OCI-LY7 (cell line): ENCODE measurements around the gene NRG2.
A peak's percentile ranks its signal among the peaks of the same experiment; 100 is the strongest.

Source experiments
- EZH2phosphoT487 ChIP-seq: fragments of 200-600 bp; sonication (generic); IDR thresholded peaks from 2 replicates; pipeline ENCODE4 v1.6.1; 2018; ENCODE audit warnings: low read depth, borderline replicate concordance, mild to moderate bottlenecking, mixed run types, antibody characterized with exemption, low read length, moderate library complexity, mixed read lengths
- TF ChIP-seq, protein P1 (sequence below): fragments of 200-600 bp; sonication (generic); conservative IDR thresholded peaks from 2 replicates; pipeline ENCODE4 v1.5.1; 2014; ENCODE audit warnings: mild to moderate bottlenecking, antibody characterized with exemption, low read length, moderate library complexity, mixed read lengths

DNA sequence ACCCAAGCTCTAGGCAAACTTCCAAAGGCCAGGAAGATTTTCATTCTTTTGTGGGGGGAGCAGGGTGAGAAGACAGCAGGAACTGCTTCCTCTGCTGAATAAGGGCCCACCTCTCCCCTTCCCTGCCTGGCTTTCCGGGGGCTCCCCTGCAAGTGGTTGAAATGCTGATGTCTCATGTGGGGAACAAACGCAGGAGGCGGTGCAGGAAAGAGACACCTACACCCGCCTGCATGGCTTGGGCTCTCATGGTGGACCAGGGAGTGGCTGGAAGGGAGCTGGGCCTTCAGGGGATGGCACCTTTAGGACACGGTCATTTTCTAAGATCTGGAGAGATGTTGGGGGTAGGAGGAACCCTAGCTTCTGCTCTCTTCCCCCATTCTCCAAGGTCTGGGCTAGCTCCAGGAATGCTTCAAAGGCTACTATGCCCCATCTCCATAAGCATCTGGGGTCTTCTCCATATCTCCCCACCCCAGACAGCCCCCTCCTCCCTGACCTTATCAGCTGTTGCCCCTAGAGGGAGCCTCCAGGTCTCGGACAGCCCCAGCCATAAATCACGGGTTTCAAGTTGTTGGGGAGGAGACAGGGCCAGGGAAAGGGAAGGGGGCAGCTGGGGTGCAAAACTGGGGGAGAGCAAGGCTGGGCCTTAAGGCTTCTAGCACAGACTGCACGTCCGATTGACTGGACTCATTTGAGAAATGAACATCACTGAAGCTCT lies 170.9 kb downstream of the NRG2 start:
- TF ChIP-seq, protein P1, sequence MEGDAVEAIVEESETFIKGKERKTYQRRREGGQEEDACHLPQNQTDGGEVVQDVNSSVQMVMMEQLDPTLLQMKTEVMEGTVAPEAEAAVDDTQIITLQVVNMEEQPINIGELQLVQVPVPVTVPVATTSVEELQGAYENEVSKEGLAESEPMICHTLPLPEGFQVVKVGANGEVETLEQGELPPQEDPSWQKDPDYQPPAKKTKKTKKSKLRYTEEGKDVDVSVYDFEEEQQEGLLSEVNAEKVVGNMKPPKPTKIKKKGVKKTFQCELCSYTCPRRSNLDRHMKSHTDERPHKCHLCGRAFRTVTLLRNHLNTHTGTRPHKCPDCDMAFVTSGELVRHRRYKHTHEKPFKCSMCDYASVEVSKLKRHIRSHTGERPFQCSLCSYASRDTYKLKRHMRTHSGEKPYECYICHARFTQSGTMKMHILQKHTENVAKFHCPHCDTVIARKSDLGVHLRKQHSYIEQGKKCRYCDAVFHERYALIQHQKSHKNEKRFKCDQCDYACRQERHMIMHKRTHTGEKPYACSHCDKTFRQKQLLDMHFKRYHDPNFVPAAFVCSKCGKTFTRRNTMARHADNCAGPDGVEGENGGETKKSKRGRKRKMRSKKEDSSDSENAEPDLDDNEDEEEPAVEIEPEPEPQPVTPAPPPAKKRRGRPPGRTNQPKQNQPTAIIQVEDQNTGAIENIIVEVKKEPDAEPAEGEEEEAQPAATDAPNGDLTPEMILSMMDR: peak; percentile 60
- no peak for TF ChIP-seq EZH2phosphoT487
